PC-9 (cell line): ENCODE measurements around the gene SLC27A2. TPM values are rescaled to one million over a fixed set of nuclear protein-coding genes. Genes with fewer than 3 reads are reported as not detected.

ENCODE experiments used
- BruUV-seq: library from RNA; stranded (reverse); fragments of 400-500 nt; replicated peaks from 2 replicates; lab custom pipeline; 2021; lab: Mats Ljungman, UMichigan
- CTCF ChIA-PET: fragments of 300-600 bp; sonication (Branson Sonifier 250); formaldehyde crosslinking; loops from one replicate; lab custom pipeline; 2022; ENCODE audit warnings: antibody characterized with exemption; lab: Charles Lee
- POLR2A ChIA-PET: fragments of 300-600 bp; sonication (Branson Sonifier 250); formaldehyde crosslinking; loops from one replicate; lab custom pipeline; 2022; ENCODE audit warnings: antibody characterized with exemption; ENCODE audit not compliant: unreplicated experiment; lab: Charles Lee
- DNase-seq, 2 experiments: peaks; one replicate each; pipeline versions ENCODE4 v3.0.0 to v3.0.0-alpha.2; 2015 to 2022; ENCODE audit warnings: mixed read lengths in 1 of 2
- H2AFZ ChIP-seq: fragments of 200-600 bp; sonication (generic); 2 replicates; pipeline ENCODE4 v1.8.1; 2017; ENCODE audit warnings: antibody characterized with exemption
- H3F3A ChIP-seq: fragments of 200-600 bp; sonication (generic); 2 replicates; pipeline ENCODE4 v1.8.1; 2017; ENCODE audit warnings: antibody characterized with exemption, mild to moderate bottlenecking, low read depth; ENCODE audit not compliant: insufficient read depth
- H3K27ac ChIP-seq: fragments of 200-600 bp; sonication (generic); 2 replicates; pipeline ENCODE4 v1.6.1; 2016; ENCODE audit warnings: mixed run types
- H3K27me3 ChIP-seq: fragments of 200-600 bp; sonication (generic); 2 replicates; pipeline ENCODE4 v1.6.1; 2016; ENCODE audit warnings: low read depth, mixed run types; ENCODE audit not compliant: insufficient read depth
- H3K36me3 ChIP-seq: fragments of 200-600 bp; sonication (generic); 2 replicates; pipeline ENCODE4 v1.6.1; 2016; ENCODE audit warnings: low read depth, mixed run types
- H3K4me1 ChIP-seq: fragments of 200-600 bp; sonication (generic); replicated peaks from 2 replicates; pipeline ENCODE4 v1.6.1; 2016; ENCODE audit warnings: mixed run types; ENCODE audit not compliant: insufficient read depth
- H3K4me2 ChIP-seq: fragments of 200-600 bp; sonication (generic); 2 replicates; pipeline ENCODE4 v1.6.1; 2017; ENCODE audit warnings: mixed run types
- H3K4me3 ChIP-seq: fragments of 200-600 bp; sonication (generic); 2 replicates; pipeline ENCODE4 v1.6.1; 2016; ENCODE audit warnings: mixed run types
- H3K79me2 ChIP-seq: fragments of 200-600 bp; sonication (generic); 2 replicates; pipeline ENCODE4 v1.6.1; 2017; ENCODE audit warnings: low read depth, mixed run types
- H3K9me2 ChIP-seq: fragments of 200-600 bp; sonication (generic); 2 replicates; pipeline ENCODE4 v1.8.1; 2017; ENCODE audit warnings: mild to moderate bottlenecking; ENCODE audit not compliant: insufficient read depth
- H3K9me3 ChIP-seq: fragments of 200-600 bp; sonication (generic); 2 replicates; pipeline ENCODE4 v1.8.1; 2016; ENCODE audit warnings: low read depth; ENCODE audit not compliant: insufficient read depth
- H4K20me1 ChIP-seq: fragments of 200-600 bp; sonication (generic); 2 replicates; pipeline ENCODE4 v1.8.1; 2017; ENCODE audit not compliant: insufficient read depth
- EZH2 ChIP-seq: fragments of 200-600 bp; sonication (generic); IDR thresholded peaks from 2 replicates; pipeline ENCODE4 v1.8.0; 2017; ENCODE audit warnings: antibody characterized with exemption, low read depth
- intact Hi-C: fragments of 100-400 bp; cut with micrococcal nuclease; formaldehyde crosslinking; loops from one replicate; pipeline ENCODE4 v1.10.0; 2022; ENCODE audit not compliant: unreplicated experiment
- total RNA-seq: library from RNA; stranded (reverse); gene quantifications from 2 replicates; pipeline ENCODE4 v1.2.3, GENCODE V29; 2021
- TF ChIP-seq, protein P1 (sequence below): fragments of 200-600 bp; sonication (generic); conservative IDR thresholded peaks from 2 replicates; pipeline ENCODE4 v1.6.1; 2017; ENCODE audit warnings: mixed run types, antibody characterized with exemption, mild to moderate bottlenecking, moderate library complexity

The SLC27A2 gene
- total RNA-seq, 1 experiment from 2014 or later, result 7.5 TPM

- intact Hi-C loops, result no loop called here
- H3K27me3 ChIP-seq, result no peaks in the 10 kb centered on the region
- CTCF ChIA-PET, result no interaction called here
- TF ChIP-seq, protein P1, sequence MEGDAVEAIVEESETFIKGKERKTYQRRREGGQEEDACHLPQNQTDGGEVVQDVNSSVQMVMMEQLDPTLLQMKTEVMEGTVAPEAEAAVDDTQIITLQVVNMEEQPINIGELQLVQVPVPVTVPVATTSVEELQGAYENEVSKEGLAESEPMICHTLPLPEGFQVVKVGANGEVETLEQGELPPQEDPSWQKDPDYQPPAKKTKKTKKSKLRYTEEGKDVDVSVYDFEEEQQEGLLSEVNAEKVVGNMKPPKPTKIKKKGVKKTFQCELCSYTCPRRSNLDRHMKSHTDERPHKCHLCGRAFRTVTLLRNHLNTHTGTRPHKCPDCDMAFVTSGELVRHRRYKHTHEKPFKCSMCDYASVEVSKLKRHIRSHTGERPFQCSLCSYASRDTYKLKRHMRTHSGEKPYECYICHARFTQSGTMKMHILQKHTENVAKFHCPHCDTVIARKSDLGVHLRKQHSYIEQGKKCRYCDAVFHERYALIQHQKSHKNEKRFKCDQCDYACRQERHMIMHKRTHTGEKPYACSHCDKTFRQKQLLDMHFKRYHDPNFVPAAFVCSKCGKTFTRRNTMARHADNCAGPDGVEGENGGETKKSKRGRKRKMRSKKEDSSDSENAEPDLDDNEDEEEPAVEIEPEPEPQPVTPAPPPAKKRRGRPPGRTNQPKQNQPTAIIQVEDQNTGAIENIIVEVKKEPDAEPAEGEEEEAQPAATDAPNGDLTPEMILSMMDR, result no peak
- TF ChIP-seq EZH2, result no peak
- H3K36me3 ChIP-seq, result no peaks in the 10 kb centered on the region
- BruUV-seq, result no TSS peak
- H3K4me3 ChIP-seq, result no peak overlapping the region
- H3K4me1 ChIP-seq, result no peaks in the 10 kb centered on the region
- DNase-seq, result no peak
- POLR2A ChIA-PET, result no interaction called here
- no peak overlapping the region for H3K4me2 ChIP-seq
- H2AFZ ChIP-seq, result no peak overlapping the region
- H4K20me1 ChIP-seq, result no peaks in the 10 kb centered on the region
- H3F3A ChIP-seq, result no peaks in the 10 kb centered on the region
- H3K79me2 ChIP-seq, result peaks cover 7% of the 10 kb centered on the region; the same call in 1 of the 2 replicates
- no peaks in the 10 kb centered on the region; the same call in 1 of the 2 replicates for H3K9me2 ChIP-seq
- no peak overlapping the region for H3K27ac ChIP-seq
- no peaks in the 10 kb centered on the region for H3K9me3 ChIP-seq
Measured at GRCh38 chr15:50190166-50190570, 8.2 kb downstream of the SLC27A2 start.

GRCh38 chr15:50190723-50191122, 8.7 kb downstream of the SLC27A2 start:
- no peaks in the 10 kb centered on the region for H3F3A ChIP-seq
- no peaks in the 10 kb centered on the region for H3K4me1 ChIP-seq
- H3K27me3 ChIP-seq, result no peaks in the 10 kb centered on the region
- intact Hi-C loops, result no loop called here
- no peaks in the 10 kb centered on the region for H3K9me3 ChIP-seq
- H3K79me2 ChIP-seq, result peaks cover 5% of the 10 kb centered on the region; the same call in 1 of the 2 replicates
- H3K9me2 ChIP-seq, result no peaks in the 10 kb centered on the region; the same call in 1 of the 2 replicates
- no peaks in the 10 kb centered on the region for H4K20me1 ChIP-seq
- H3K4me2 ChIP-seq, result no peak overlapping the region
- H3K27ac ChIP-seq, result no peak overlapping the region
- ChIA-PET CTCF (no interaction called here), POLR2A (no interaction called here)
- DNase-seq, result no peak
- TF ChIP-seq, protein P1, result no peak
- TF ChIP-seq EZH2, result no peak
- BruUV-seq, result no TSS peak
- H3K36me3 ChIP-seq, result no peaks in the 10 kb centered on the region
- no peak overlapping the region for H2AFZ ChIP-seq
- H3K4me3 ChIP-seq, result no peak overlapping the region

GRCh38 chr15:50192164-50192563, 10.2 kb downstream of the SLC27A2 start:
- intact Hi-C loops, result no loop called here
- H3K4me1 ChIP-seq, result no peaks in the 10 kb centered on the region
- ChIA-PET POLR2A (interaction anchor here (0.7 kb wide), 1 partner anchor 1144 kb away, joined by 6 read pairs; no protein-coding TSS in a partner anchor), CTCF (interaction anchor here (0.6 kb wide), 1 partner anchor 1840 kb away, joined by 7 read pairs; no protein-coding TSS in a partner anchor)
- H3K4me2 ChIP-seq, result no peak overlapping the region
- H3K9me3 ChIP-seq, result no peaks in the 10 kb centered on the region
- TF ChIP-seq, protein P1, result no peak
- TF ChIP-seq EZH2, result no peak
- H4K20me1 ChIP-seq, result no peaks in the 10 kb centered on the region
- H3K9me2 ChIP-seq, result no peaks in the 10 kb centered on the region; the same call in 1 of the 2 replicates
- BruUV-seq, result no TSS peak
- no peaks in the 10 kb centered on the region for H3K79me2 ChIP-seq
- no peak overlapping the region for H2AFZ ChIP-seq
- H3F3A ChIP-seq, result no peaks in the 10 kb centered on the region
- no peak overlapping the region for H3K27ac ChIP-seq
- no peaks in the 10 kb centered on the region for H3K36me3 ChIP-seq
- H3K27me3 ChIP-seq, result no peaks in the 10 kb centered on the region
- DNase-seq, result no peak
- H3K4me3 ChIP-seq, result no peak overlapping the region
